MM.1S (cell line): ENCODE results near the gene ALPL.

Experiments used
- DNase-seq: peaks from one replicate; pipeline ENCODE4 v3.0.0-alpha.2; 2015
- H2AFZ ChIP-seq: fragments of 300-600 bp; sonication (generic); 2 replicates; pipeline ENCODE4 v1.6.0; 2016; ENCODE audit warnings: antibody characterized with exemption, low read length
- H3F3A ChIP-seq: fragments of 300-600 bp; sonication (generic); 2 replicates; pipeline ENCODE4 v1.6.1; 2016; ENCODE audit warnings: mild to moderate bottlenecking, antibody characterized with exemption, low read length, moderate library complexity, mixed read lengths; ENCODE audit not compliant: insufficient read depth
- H3K27ac ChIP-seq: fragments of 300-600 bp; sonication (generic); 2 replicates; pipeline ENCODE4 v1.5.1; 2016; ENCODE audit warnings: mild to moderate bottlenecking, low read length
- H3K27me3 ChIP-seq: fragments of 300-600 bp; sonication (generic); replicated peaks from 2 replicates; pipeline ENCODE4 v1.6.0; 2016; ENCODE audit warnings: low read length; ENCODE audit not compliant: insufficient read depth
- H3K36me3 ChIP-seq: fragments of 300-600 bp; sonication (generic); replicated peaks from 2 replicates; pipeline ENCODE4 v1.6.1; 2016; ENCODE audit warnings: mild to moderate bottlenecking, low read length, mixed read lengths; ENCODE audit not compliant: insufficient read depth
- H3K4me1 ChIP-seq: fragments of 300-600 bp; sonication (generic); 2 replicates; pipeline ENCODE4 v1.6.1; 2016; ENCODE audit warnings: low read length, mixed read lengths
- H3K4me2 ChIP-seq: fragments of 300-600 bp; sonication (generic); 2 replicates; pipeline ENCODE4 v1.6.0; 2016; ENCODE audit warnings: low read depth, low read length
- H3K4me3 ChIP-seq: fragments of 300-600 bp; sonication (generic); 2 replicates; pipeline ENCODE4 v1.5.1; 2016; ENCODE audit warnings: low read length, mixed read lengths
- H3K79me2 ChIP-seq: fragments of 300-600 bp; sonication (generic); 2 replicates; pipeline ENCODE4 v1.6.1; 2016; ENCODE audit warnings: mixed run types, low read length, mixed read lengths
- H3K9ac ChIP-seq: fragments of 300-600 bp; sonication (generic); 2 replicates; pipeline ENCODE4 v1.6.1; 2016; ENCODE audit warnings: low read length, mixed read lengths
- H3K9me2 ChIP-seq: fragments of 300-600 bp; sonication (generic); replicated peaks from 2 replicates; pipeline ENCODE4 v1.6.1; 2016; ENCODE audit warnings: mild to moderate bottlenecking, low read length, mixed read lengths; ENCODE audit not compliant: insufficient read depth
- H3K9me3 ChIP-seq: fragments of 300-600 bp; sonication (generic); replicated peaks from 2 replicates; pipeline ENCODE4 v1.6.1; 2016; ENCODE audit warnings: mild to moderate bottlenecking, low read length, mixed read lengths; ENCODE audit not compliant: insufficient read depth
- H4K20me1 ChIP-seq: fragments of 300-600 bp; sonication (generic); 2 replicates; pipeline ENCODE4 v1.6.1; 2016; ENCODE audit warnings: mild to moderate bottlenecking, low read length, moderate library complexity, mixed read lengths; ENCODE audit not compliant: insufficient read depth
- EZH2 ChIP-seq: fragments of 300-600 bp; sonication (generic); optimal IDR thresholded peaks from 2 replicates; pipeline ENCODE3; 2017; ENCODE audit warnings: low read depth, mild to moderate bottlenecking, antibody characterized with exemption, low read length, mixed read lengths
- EZH2phosphoT487 ChIP-seq: fragments of 300-600 bp; sonication (generic); IDR thresholded peaks from 2 replicates; pipeline ENCODE4 v1.6.1; 2018; ENCODE audit warnings: antibody characterized with exemption, low read length
- TF ChIP-seq, protein P1 (sequence below): fragments of 300-600 bp; sonication (generic); IDR thresholded peaks from 2 replicates; pipeline ENCODE4 v1.5.1; 2016; ENCODE audit warnings: antibody characterized with exemption, low read length, mixed read lengths

ALPL gene

DNA sequence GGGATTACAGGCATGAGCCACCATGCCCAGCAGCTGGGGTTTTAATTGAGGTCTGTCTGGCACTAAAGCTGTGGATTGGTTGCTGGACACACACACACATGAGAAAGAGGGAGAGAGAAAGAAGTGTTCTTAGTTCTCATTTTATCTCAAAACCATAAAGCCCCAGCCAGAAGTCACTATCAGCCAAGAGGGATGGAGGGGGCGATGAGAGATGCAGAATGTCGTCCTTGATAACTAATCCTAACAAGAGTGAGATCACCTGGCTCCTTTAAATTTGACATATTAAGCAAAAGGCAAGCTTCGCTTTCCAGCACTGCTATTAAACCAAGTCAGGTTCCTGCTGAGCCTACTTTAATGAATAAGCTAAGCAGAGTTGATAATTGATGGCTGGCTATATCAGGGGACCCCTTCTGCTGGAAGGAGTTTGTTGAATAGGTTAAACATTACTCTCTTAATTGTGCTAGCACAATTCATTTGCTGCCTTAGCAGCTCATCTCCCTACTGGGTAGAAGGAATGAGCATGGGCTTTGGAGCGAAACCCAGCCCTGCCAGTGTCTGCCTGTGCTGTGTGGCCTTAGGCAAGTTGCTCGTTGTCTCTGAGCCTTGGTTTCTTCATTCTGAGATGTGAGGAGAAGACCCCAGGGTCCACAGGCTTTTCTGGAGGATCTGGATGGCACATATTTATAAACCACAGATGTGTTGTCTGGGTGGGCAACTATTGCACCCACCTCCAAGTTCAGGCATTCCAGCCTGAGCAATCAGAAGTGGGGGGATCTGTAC, 50.8 kb downstream of the ALPL start:
- Histone ChIP-seq H4K20me1 (no peaks in the 10 kb centered on the region), H3K9me2 (no peaks in the 10 kb centered on the region), H3K27ac (no peak overlapping the region), H3K4me2 (no peak overlapping the region), H3K9ac (no peak overlapping the region), H3K9me3 (no peaks in the 10 kb centered on the region), H2AFZ (no peak overlapping the region), H3K36me3 (no peaks in the 10 kb centered on the region), H3K27me3 (peaks cover 81% of the 10 kb centered on the region), H3K79me2 (no peaks in the 10 kb centered on the region), H3K4me3 (no peak overlapping the region), H3F3A (no peaks in the 10 kb centered on the region), H3K4me1 (no peaks in the 10 kb centered on the region)
- no peak for DNase-seq
- TF ChIP-seq, protein P1, sequence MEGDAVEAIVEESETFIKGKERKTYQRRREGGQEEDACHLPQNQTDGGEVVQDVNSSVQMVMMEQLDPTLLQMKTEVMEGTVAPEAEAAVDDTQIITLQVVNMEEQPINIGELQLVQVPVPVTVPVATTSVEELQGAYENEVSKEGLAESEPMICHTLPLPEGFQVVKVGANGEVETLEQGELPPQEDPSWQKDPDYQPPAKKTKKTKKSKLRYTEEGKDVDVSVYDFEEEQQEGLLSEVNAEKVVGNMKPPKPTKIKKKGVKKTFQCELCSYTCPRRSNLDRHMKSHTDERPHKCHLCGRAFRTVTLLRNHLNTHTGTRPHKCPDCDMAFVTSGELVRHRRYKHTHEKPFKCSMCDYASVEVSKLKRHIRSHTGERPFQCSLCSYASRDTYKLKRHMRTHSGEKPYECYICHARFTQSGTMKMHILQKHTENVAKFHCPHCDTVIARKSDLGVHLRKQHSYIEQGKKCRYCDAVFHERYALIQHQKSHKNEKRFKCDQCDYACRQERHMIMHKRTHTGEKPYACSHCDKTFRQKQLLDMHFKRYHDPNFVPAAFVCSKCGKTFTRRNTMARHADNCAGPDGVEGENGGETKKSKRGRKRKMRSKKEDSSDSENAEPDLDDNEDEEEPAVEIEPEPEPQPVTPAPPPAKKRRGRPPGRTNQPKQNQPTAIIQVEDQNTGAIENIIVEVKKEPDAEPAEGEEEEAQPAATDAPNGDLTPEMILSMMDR = no peak
- no peak for TF ChIP-seq EZH2phosphoT487
- TF ChIP-seq EZH2 = no peak

DNA sequence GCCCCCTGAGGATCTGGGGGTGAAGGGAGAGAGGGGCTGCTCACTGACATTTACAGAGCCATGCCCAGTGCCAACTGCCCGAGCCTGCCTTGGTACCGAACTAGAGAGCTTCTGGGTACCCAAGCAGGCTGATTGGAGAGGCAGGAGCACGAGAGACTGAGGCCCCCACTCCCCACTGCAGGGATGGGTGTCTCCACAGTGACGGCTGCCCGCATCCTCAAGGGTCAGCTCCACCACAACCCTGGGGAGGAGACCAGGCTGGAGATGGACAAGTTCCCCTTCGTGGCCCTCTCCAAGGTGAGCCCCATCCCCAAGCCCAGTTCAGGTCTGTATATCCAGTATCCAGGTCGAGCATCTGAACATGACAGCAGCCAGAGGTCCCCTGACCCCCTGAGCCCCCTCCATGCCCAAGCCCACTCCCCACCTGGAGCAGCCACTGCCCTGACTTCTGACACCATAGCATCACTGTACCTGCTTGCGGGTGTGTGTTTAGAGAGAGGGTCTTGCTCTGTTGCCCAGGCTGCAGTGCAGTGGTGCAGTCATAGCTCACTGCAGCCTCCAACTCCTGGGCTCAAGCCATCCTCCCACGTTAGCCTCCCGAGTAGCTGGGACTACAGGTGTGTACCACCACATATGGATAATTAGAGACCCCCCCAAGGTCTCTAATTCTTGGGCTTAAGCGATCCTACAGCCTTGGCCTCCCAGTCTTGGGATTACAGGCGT, 51.9 kb downstream of the ALPL start:
- H3K4me3 ChIP-seq = no peak overlapping the region
- DNase-seq = no peak
- H3K79me2 ChIP-seq = no peaks in the 10 kb centered on the region
- TF ChIP-seq, protein P1 = no peak
- TF ChIP-seq EZH2phosphoT487 (no peak), EZH2 (no peak)
- H2AFZ ChIP-seq = no peak overlapping the region
- H3K27me3 ChIP-seq = peaks cover 90% of the 10 kb centered on the region
- H3K4me1 ChIP-seq = no peaks in the 10 kb centered on the region
- no peak overlapping the region for H3K4me2 ChIP-seq
- H4K20me1 ChIP-seq = no peaks in the 10 kb centered on the region
- H3F3A ChIP-seq = no peaks in the 10 kb centered on the region
- no peaks in the 10 kb centered on the region for H3K9me3 ChIP-seq
- H3K9me2 ChIP-seq = no peaks in the 10 kb centered on the region
- no peaks in the 10 kb centered on the region for H3K36me3 ChIP-seq
- no peak overlapping the region for H3K27ac ChIP-seq
- H3K9ac ChIP-seq = no peak overlapping the region

DNA sequence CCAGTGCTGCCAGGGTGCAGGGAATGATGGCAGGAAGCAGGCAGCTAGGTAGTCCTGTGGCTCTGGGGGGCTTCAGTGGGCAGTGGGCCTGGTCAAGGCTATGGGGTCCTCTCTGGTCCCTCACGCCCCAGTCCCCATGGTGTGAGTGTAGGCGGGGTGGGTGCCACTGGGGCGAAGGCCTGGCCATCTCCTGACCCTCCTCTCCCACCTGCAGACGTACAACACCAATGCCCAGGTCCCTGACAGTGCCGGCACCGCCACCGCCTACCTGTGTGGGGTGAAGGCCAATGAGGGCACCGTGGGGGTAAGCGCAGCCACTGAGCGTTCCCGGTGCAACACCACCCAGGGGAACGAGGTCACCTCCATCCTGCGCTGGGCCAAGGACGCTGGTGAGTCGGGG, 53.7 kb downstream of the ALPL start:
- H3K4me2 ChIP-seq = no peak overlapping the region
- TF ChIP-seq EZH2 (no peak), EZH2phosphoT487 (no peak)
- TF ChIP-seq, protein P1 = no peak
- no peak for DNase-seq
- no peak overlapping the region for H3K27ac ChIP-seq
- H4K20me1 ChIP-seq = no peaks in the 10 kb centered on the region
- H3K79me2 ChIP-seq = no peaks in the 10 kb centered on the region
- no peak overlapping the region for H3K9ac ChIP-seq
- no peaks in the 10 kb centered on the region for H3K9me2 ChIP-seq
- no peaks in the 10 kb centered on the region for H3K9me3 ChIP-seq
- no peaks in the 10 kb centered on the region for H3K4me1 ChIP-seq
- H2AFZ ChIP-seq = no peak overlapping the region
- no peak overlapping the region for H3K4me3 ChIP-seq
- no peaks in the 10 kb centered on the region for H3K36me3 ChIP-seq
- no peaks in the 10 kb centered on the region for H3F3A ChIP-seq
- peaks cover 91% of the 10 kb centered on the region for H3K27me3 ChIP-seq
